AG04450 (cell line): Measurements from ENCODE around the gene DUT. TPM values are rescaled to one million over a fixed set of nuclear protein-coding genes. Genes with fewer than 3 reads are reported as not detected.

Source experiments
- CTCF ChIA-PET: fragments of 300-600, 350-600 bp; formaldehyde crosslinking; extraction: SDS; loops from one replicate; lab custom pipeline; 2022; ENCODE audit warnings: antibody characterized with exemption, inconsistent platforms; lab: Charles Lee
- POLR2A ChIA-PET: fragments of 350-600 bp; formaldehyde crosslinking; extraction: SDS; loops from one replicate; lab custom pipeline; 2021; ENCODE audit warnings: antibody characterized with exemption, inconsistent platforms; lab: Yijun Ruan, JAX
- DNase-seq: peaks from one replicate; pipeline ENCODE4 v3.0.0-alpha.2; 2011; ENCODE audit warnings: low read depth, low spot score
- H3K27ac ChIP-seq: one replicate; pipeline ENCODE4 v1.5.1; 2012; ENCODE audit warnings: low read depth, low read length, control low read depth
- H3K27me3 ChIP-seq: one replicate; pipeline ENCODE4 v1.6.0; 2012; ENCODE audit warnings: low read length; ENCODE audit not compliant: control insufficient read depth, insufficient read depth
- H3K4me3 ChIP-seq: 2 replicates; pipeline ENCODE4 v1.5.1; 2011; ENCODE audit warnings: mild to moderate bottlenecking, low read depth, low read length, control low read depth
- H3K9me3 ChIP-seq: 2 replicates; pipeline ENCODE4 v1.5.1; 2012; ENCODE audit warnings: low read length; ENCODE audit not compliant: control insufficient read depth, insufficient read depth
- CTCF ChIP-seq: IDR thresholded peaks from 2 replicates; pipeline ENCODE4 v1.5.1; 2011; ENCODE audit warnings: low read depth, low read length, control low read depth, inconsistent platforms
- polyA plus RNA-seq: library from polyadenylated mRNA; depleted of rRNA; stranded (reverse); fragments of >200 nt; gene quantifications from 2 replicates; pipeline ENCODE4 v1.2.3, GENCODE V29; 2011

Gene DUT
- polyA plus RNA-seq, 1 experiment: 52.8 TPM

DNA sequence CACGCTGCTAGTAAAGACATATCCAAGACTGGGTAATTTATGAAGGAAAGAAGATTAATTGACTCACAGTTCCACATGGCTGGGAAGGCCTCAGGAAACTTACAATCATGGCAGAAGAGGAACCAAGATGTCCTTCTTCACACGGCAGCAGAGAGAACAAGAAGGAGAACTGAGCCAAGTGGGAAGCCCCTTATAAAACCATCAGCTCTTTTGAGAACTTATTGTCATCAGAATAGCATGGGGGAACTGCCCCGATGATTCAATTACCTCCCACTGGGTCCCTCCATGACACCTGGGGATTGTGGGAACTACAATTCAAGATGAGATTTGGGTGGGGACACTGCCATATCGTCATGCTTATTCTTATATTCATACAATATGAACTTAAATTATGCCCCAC lies 49.0 kb downstream of the DUT start:
- Histone ChIP-seq H3K27me3 (no peaks in the 10 kb centered on the region), H3K4me3 (no peak overlapping the region), H3K9me3 (peaks cover 3% of the 10 kb centered on the region; the same call in 1 of the 2 replicates), H3K27ac (no peak overlapping the region)
- ChIA-PET POLR2A (no interaction called here), CTCF (no interaction called here)
- no peak for TF ChIP-seq CTCF
- no peak for DNase-seq

DNA sequence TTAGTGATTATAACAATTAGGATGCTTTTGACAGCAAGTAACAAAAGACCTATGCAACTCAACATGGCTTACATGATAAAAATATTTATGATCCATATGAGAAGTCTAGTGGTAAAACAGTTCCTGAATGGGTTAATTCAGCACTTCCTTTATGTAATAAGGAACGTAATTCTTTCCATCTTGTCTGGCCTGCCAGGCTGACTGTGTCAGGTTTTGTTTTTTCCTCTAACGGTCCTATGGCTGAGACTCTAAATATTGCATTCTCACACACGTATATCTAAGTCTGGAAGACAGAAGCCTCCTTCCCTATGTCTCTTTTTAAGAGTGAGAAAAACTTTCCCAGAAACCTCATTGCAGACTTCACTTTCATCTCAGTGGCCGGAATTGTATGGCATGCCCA lies 50.6 kb downstream of the DUT start:
- Histone ChIP-seq H3K27ac (no peak overlapping the region), H3K4me3 (no peak overlapping the region), H3K27me3 (no peaks in the 10 kb centered on the region), H3K9me3 (peaks cover 3% of the 10 kb centered on the region; the same call in 1 of the 2 replicates)
- TF ChIP-seq CTCF: no peak
- no peak for DNase-seq
- POLR2A ChIA-PET: no interaction called here
- CTCF ChIA-PET: interaction anchor here (1.3 kb wide), 1 partner anchor 11 kb away, joined by 4 read pairs; no protein-coding TSS in a partner anchor

DNA sequence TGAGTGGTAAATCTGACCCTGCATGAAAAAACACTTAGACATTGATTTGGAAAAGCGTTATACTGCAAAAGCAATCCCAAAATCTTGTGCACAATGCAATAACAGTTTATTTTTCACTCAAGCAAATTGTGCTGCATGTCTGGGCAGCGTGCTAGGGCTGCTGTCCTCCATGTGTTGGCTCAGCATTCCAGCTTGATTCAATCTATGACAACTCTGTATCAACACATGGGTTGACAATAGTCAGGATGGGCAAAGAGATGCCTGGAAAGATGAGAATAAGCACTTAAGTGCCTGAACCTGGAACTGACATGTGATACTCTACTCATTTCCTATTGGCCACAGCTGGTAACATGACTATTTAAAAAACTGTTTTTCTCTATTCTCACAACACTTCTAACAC lies 51.8 kb downstream of the DUT start:
- no peaks in the 10 kb centered on the region for H3K27me3 ChIP-seq
- POLR2A ChIA-PET: no interaction called here
- no peaks in the 10 kb centered on the region for H3K9me3 ChIP-seq
- DNase-seq: no peak
- no peak overlapping the region for H3K27ac ChIP-seq
- no peak overlapping the region for H3K4me3 ChIP-seq
- CTCF ChIA-PET: no interaction called here
- TF ChIP-seq CTCF: no peak

DNA sequence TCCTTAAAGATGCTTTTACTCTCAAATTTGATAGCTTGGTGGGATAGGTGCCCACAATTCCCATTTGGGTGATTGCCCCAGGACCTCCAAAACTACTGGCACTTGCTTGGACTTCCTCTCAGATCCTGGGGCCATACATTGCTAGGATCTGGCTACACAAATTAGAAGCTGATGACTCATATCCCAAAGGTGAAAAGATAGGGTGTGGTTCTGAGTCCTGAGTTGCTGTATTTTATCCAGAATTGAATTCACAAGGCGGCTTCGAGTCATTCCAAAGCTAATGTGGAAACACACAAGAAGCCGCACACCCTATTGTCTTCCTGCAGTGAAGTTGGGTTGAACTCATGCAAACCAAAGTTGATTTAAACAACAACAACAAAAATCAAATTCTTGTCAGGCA lies 53.4 kb downstream of the DUT start:
- no peaks in the 10 kb centered on the region for H3K27me3 ChIP-seq

More for the DNA sequence above, 53.4 kb downstream of the DUT start:
- ChIA-PET CTCF (interaction anchor here (1.0 kb wide), 1 partner anchor 11 kb away, joined by 3 read pairs; no protein-coding TSS in a partner anchor), POLR2A (interaction anchor here (2.1 kb wide), 1 partner anchor 10 kb away, joined by 5 read pairs; no protein-coding TSS in a partner anchor)
- TF ChIP-seq CTCF: no peak
- no peak overlapping the region for H3K27ac ChIP-seq
- DNase-seq: no peak
- no peaks in the 10 kb centered on the region for H3K9me3 ChIP-seq
- no peak overlapping the region for H3K4me3 ChIP-seq
